Neural cell (in vitro differentiated cells): Measurements from ENCODE around the gene ITGA1.

Experiments used
- CTCF ChIP-seq: fragments of 450-650 bp; IDR thresholded peaks from 2 replicates; pipeline ENCODE4 v1.5.1; 2014; ENCODE audit warnings: antibody characterized with exemption, mild to moderate bottlenecking, moderate library complexity; ENCODE audit not compliant: poor library complexity, severe bottlenecking
- EZH2 ChIP-seq: fragments of 200-600, 300-800 bp; shearing (Covaris generic), sonication (generic); IDR thresholded peaks from 2 replicates; pipeline ENCODE4 v1.6.1; 2014; ENCODE audit warnings: antibody characterized with exemption, low read length, borderline replicate concordance, mild to moderate bottlenecking; ENCODE audit not compliant: insufficient read depth, poor library complexity, severe bottlenecking
- POLR2AphosphoS5 ChIP-seq: IDR thresholded peaks from 2 replicates; pipeline ENCODE4 v1.6.1; 2012
- RAD21 ChIP-seq: fragments of 450-650 bp; conservative IDR thresholded peaks from 2 replicates; pipeline ENCODE4 v1.6.1; 2014; ENCODE audit warnings: antibody characterized with exemption, mild to moderate bottlenecking, moderate library complexity
- SMC3 ChIP-seq: fragments of 450-650 bp; conservative IDR thresholded peaks from 2 replicates; pipeline ENCODE4 v1.6.1; 2014; ENCODE audit warnings: antibody characterized with exemption, mild to moderate bottlenecking, moderate library complexity; ENCODE audit not compliant: poor library complexity

- no peak for TF ChIP-seq CTCF
- TF ChIP-seq EZH2, result no peak
- no peak for TF ChIP-seq RAD21
- no peak for TF ChIP-seq SMC3
- no peak for TF ChIP-seq POLR2AphosphoS5
Measured at GRCh38 chr5:52822437-52822836, 34.7 kb downstream of the ITGA1 start.
